ENCODE measurements around the gene RPTOR. TPM values are rescaled to one million over a fixed set of nuclear protein-coding genes. Genes with fewer than 3 reads are reported as not detected.
A peak's percentile ranks its signal among the peaks of the same experiment; 100 is the strongest.

The RPTOR gene
- total and polyA plus RNA-seq, 2 donors (not counting 3 experiments of a cell fraction or from before 2014, with no cell fraction given), result 10.7 to 41.8 TPM

DNA sequence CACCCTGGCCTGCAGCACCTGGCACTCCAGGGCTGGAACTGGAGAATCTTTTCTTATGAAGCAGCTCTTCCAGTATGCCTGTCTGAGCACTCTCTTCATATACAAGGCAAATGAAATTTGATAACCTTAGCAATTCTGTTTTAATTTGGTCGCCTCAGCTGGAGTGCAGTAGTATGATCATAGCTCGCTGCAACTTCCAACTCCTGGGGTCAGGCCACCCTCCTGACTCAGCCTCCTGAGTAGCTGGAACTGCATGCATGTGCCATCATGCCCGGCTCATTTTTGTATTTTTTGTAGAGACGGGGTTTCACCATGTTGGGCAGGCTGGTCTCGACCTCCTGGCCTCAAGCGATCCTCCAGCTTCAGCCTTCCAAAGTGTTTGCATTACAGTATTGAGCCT lies 306.2 kb downstream of the RPTOR start:
- intact Hi-C loops (cut with micrococcal nuclease), result loop anchor here (10.0 kb wide), 1 partner anchor 176 kb away; no protein-coding TSS in a partner anchor
- dilution Hi-C loops (cut with MboI; ENCODE audit: extremely low pct_ligation_motif_present, low sequenced_read_pairs), result no loop called here
- Histone ChIP-seq H4K20me1 (replicated peaks; ENCODE audit: control insufficient read depth, extremely low read depth, insufficient read depth, low read length) (no peaks in the 10 kb centered on the region), H3K36me3 (ENCODE audit: control insufficient read depth in 2 of 2, extremely low read depth in 1 of 2, insufficient read depth in 2 of 2, low read length in 2 of 2) (no peaks in the 10 kb centered on the region), H3K9me3 (replicated peaks; ENCODE audit: control insufficient read depth, insufficient read depth, low read length) (no peaks in the 10 kb centered on the region), H3K27me3 (ENCODE audit: control insufficient read depth in 2 of 2, insufficient read depth in 2 of 2, low read length in 2 of 2) (no peaks in the 10 kb centered on the region), H2AFZ (ENCODE audit: low read depth, low read length) (no peak overlapping the region), H3K79me2 (ENCODE audit: control insufficient read depth, insufficient read depth, low read length) (no peaks in the 10 kb centered on the region), H3K9me1 (replicated peaks; ENCODE audit: control insufficient read depth, extremely low read depth, insufficient read depth, low read length) (no peaks in the 10 kb centered on the region), H3K27ac (ENCODE audit: insufficient read depth, low read depth, low read length) (no peak overlapping the region), H3K4me3 (replicated peaks in 1 of 3; ENCODE audit: insufficient read depth in 1 of 3, low read depth in 1 of 3, low read length in 3 of 3) (no peak overlapping the region), H3K9ac (replicated peaks; ENCODE audit: extremely low read depth, insufficient read depth, low read length) (no peak overlapping the region), H3K4me1 (ENCODE audit: control insufficient read depth, extremely low read depth, insufficient read depth, low read length) (peaks cover 5% of the 10 kb centered on the region), H3K4me2 (ENCODE audit: insufficient read depth, low read length) (no peak overlapping the region)
- FAIRE-seq, result peak; percentile 28
- no TSS peak for BruUV-seq (replicated peaks)
- DNase-seq (ENCODE audit: low read depth, low spot score), result no peak
- POLR2A ChIA-PET, result no interaction called here
- CTCF ChIA-PET, result interaction anchor here (1.2 to 1.4 kb wide), 4 partner anchors 9 to 49 kb away, joined by 3 to 5 read pairs (median 3); no protein-coding TSS in a partner anchor
- TF ChIP-seq, protein P1, sequence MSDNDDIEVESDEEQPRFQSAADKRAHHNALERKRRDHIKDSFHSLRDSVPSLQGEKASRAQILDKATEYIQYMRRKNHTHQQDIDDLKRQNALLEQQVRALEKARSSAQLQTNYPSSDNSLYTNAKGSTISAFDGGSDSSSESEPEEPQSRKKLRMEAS (IDR thresholded peaks at IDR 0.05; ENCODE audit: insufficient read depth, insufficient read length), result no peak
- no peak for TF ChIP-seq POLR2A (IDR thresholded peaks at IDR 0.05; ENCODE audit: low read depth, low read length)
- no peak for TF ChIP-seq EZH2 (IDR thresholded peaks at IDR 0.05; ENCODE audit: borderline replicate concordance, low read depth, low read length, severe bottlenecking)

DNA sequence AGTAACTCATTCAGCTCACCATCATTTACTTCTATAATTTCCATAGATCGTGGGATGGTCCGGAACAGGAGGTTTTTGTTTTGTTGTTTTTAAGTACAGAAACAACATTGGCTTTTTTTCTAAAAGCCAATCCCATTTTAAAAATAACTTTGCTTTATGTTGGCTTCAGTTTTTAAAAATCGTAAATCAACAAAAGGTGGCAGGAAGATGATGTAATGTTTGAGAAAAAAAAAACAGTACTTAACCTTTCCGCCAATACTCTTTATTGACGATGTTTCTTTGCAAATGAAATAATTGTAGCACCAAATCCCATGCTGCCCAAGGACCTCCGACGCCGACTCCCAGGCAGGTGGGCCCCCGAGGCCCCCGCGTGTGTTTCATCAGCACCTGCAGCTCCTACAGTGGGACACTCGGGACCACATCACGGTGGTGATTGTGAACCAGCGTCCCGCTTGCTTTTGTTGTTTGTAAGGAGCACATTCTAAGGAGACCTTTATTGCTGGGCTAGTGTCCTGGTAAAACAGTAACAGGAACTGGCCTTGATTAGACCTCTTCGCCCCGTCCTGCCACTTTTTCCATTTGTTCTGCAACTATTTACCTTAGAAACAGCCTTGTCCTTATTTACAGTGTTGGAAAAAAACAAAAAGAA lies 306.8 kb downstream of the RPTOR start:
- H3K9ac ChIP-seq (replicated peaks; ENCODE audit: extremely low read depth, insufficient read depth, low read length), result no peak overlapping the region
- H3K9me3 ChIP-seq (replicated peaks; ENCODE audit: control insufficient read depth, insufficient read depth, low read length), result no peaks in the 10 kb centered on the region
- peaks cover 10% of the 10 kb centered on the region for H3K4me1 ChIP-seq (ENCODE audit: control insufficient read depth, extremely low read depth, insufficient read depth, low read length)
- BruUV-seq (replicated peaks), result no TSS peak
- H2AFZ ChIP-seq (ENCODE audit: low read depth, low read length), result no peak overlapping the region
- no peaks in the 10 kb centered on the region for H3K36me3 ChIP-seq (ENCODE audit: control insufficient read depth in 2 of 2, extremely low read depth in 1 of 2, insufficient read depth in 2 of 2, low read length in 2 of 2)
- no peak overlapping the region for H3K4me2 ChIP-seq (ENCODE audit: insufficient read depth, low read length)
- DNase-seq (ENCODE audit: low read depth, low spot score) (peak; percentile 25), FAIRE-seq (peak; percentile 42)
- H3K79me2 ChIP-seq (ENCODE audit: control insufficient read depth, insufficient read depth, low read length), result no peaks in the 10 kb centered on the region
- no peaks in the 10 kb centered on the region for H3K9me1 ChIP-seq (replicated peaks; ENCODE audit: control insufficient read depth, extremely low read depth, insufficient read depth, low read length)
- dilution Hi-C loops (cut with MboI; ENCODE audit: extremely low pct_ligation_motif_present, low sequenced_read_pairs) (no loop called here), intact Hi-C loops (cut with micrococcal nuclease) (loop anchor here (10.0 kb wide), 1 partner anchor 177 kb away; no protein-coding TSS in a partner anchor)
- no peak overlapping the region for H3K27ac ChIP-seq (ENCODE audit: insufficient read depth, low read depth, low read length)
- POLR2A ChIA-PET, result no interaction called here
- H4K20me1 ChIP-seq (replicated peaks; ENCODE audit: control insufficient read depth, extremely low read depth, insufficient read depth, low read length), result no peaks in the 10 kb centered on the region
- CTCF ChIA-PET, result interaction anchor here (1.2 to 1.3 kb wide), 3 partner anchors 8 to 24 kb away, joined by 3 to 5 read pairs (median 3); no protein-coding TSS in a partner anchor
- TF ChIP-seq FOS (IDR thresholded peaks at IDR 0.05; ENCODE audit: borderline replicate concordance, insufficient read depth, low read length) (no peak), JUN (IDR thresholded peaks at IDR 0.05; ENCODE audit: borderline replicate concordance, insufficient read depth, insufficient read length, low read depth) (no peak), EZH2 (IDR thresholded peaks at IDR 0.05; ENCODE audit: borderline replicate concordance, low read depth, low read length, severe bottlenecking) (no peak), MYC (IDR thresholded peaks at IDR 0.05; ENCODE audit: low read depth, low read length) (no peak), CTCF (IDR thresholded peaks at IDR 0.05; ENCODE audit: extremely low read depth in 1 of 2, insufficient read depth in 1 of 2, low read depth in 1 of 2, low read length in 2 of 2) (no peak), POLR2AphosphoS5 (IDR thresholded peaks at IDR 0.05; ENCODE audit: insufficient read depth, low read depth, low read length) (no peak), GATA2 (IDR thresholded peaks at IDR 0.05; ENCODE audit: insufficient read depth, insufficient read length, low read depth, low read length) (no peak)
- TF ChIP-seq, protein P1 (IDR thresholded peaks at IDR 0.05; ENCODE audit: insufficient read depth, insufficient read length), result no peak
- H3K27me3 ChIP-seq (ENCODE audit: control insufficient read depth in 2 of 2, insufficient read depth in 2 of 2, low read length in 2 of 2), result no peaks in the 10 kb centered on the region
- H3K4me3 ChIP-seq (replicated peaks in 1 of 3; ENCODE audit: insufficient read depth in 1 of 3, low read depth in 1 of 3, low read length in 3 of 3), result no peak overlapping the region

Data from endothelial cell of umbilical vein (primary cell).